Hepatocyte (in vitro differentiated cells): ENCODE results near the gene ZBTB25.

ENCODE experiments used
- EZH2 ChIP-seq: fragments of 200-600 bp; sonication (generic); IDR thresholded peaks from 2 replicates; pipeline ENCODE4 v1.6.1; 2016; ENCODE audit warnings: antibody characterized with exemption, mild to moderate bottlenecking, borderline replicate concordance
- EZH2phosphoT487 ChIP-seq: fragments of 200-600 bp; sonication (generic); IDR thresholded peaks from one replicate; pipeline ENCODE4 v1.6.1; 2018; ENCODE audit warnings: antibody characterized with exemption, mild to moderate bottlenecking, low read depth, moderate library complexity; ENCODE audit not compliant: unreplicated experiment, severe bottlenecking
- TF ChIP-seq, protein P1 (sequence below): fragments of 200-600 bp; sonication (generic); IDR thresholded peaks from 2 replicates; pipeline ENCODE4 v1.5.1; 2016; ENCODE audit warnings: antibody characterized with exemption, mild to moderate bottlenecking; ENCODE audit not compliant: poor library complexity

DNA sequence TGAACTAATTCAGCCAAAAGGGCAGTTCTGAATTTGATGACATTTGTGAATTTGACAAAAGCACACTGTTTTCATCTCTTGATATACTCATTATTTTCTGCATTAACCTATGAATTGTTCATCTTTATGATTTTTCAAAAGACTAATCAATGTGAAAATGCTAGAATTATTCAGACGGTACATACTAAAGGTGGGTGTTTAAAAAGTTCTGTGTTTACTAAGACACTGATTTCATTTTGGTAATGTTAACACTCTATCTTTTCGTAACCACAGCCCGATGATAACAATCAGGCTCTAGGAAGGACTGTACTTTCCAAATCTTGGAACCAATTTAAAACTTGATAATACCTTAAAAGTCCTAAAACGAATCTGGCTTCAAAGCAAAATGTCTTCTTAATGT lies 28.9 kb downstream of the ZBTB25 start:
- TF ChIP-seq EZH2phosphoT487 (no peak), EZH2 (no peak)
- TF ChIP-seq, protein P1, sequence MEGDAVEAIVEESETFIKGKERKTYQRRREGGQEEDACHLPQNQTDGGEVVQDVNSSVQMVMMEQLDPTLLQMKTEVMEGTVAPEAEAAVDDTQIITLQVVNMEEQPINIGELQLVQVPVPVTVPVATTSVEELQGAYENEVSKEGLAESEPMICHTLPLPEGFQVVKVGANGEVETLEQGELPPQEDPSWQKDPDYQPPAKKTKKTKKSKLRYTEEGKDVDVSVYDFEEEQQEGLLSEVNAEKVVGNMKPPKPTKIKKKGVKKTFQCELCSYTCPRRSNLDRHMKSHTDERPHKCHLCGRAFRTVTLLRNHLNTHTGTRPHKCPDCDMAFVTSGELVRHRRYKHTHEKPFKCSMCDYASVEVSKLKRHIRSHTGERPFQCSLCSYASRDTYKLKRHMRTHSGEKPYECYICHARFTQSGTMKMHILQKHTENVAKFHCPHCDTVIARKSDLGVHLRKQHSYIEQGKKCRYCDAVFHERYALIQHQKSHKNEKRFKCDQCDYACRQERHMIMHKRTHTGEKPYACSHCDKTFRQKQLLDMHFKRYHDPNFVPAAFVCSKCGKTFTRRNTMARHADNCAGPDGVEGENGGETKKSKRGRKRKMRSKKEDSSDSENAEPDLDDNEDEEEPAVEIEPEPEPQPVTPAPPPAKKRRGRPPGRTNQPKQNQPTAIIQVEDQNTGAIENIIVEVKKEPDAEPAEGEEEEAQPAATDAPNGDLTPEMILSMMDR, result no peak
